NCI-H774 (cell line): ENCODE data around the gene EIF4E1B.

Source experiments
- DNase-seq: peaks from one replicate; lab custom pipeline; 2025; lab: John Stamatoyannopoulos, UW

Gene EIF4E1B

DNA sequence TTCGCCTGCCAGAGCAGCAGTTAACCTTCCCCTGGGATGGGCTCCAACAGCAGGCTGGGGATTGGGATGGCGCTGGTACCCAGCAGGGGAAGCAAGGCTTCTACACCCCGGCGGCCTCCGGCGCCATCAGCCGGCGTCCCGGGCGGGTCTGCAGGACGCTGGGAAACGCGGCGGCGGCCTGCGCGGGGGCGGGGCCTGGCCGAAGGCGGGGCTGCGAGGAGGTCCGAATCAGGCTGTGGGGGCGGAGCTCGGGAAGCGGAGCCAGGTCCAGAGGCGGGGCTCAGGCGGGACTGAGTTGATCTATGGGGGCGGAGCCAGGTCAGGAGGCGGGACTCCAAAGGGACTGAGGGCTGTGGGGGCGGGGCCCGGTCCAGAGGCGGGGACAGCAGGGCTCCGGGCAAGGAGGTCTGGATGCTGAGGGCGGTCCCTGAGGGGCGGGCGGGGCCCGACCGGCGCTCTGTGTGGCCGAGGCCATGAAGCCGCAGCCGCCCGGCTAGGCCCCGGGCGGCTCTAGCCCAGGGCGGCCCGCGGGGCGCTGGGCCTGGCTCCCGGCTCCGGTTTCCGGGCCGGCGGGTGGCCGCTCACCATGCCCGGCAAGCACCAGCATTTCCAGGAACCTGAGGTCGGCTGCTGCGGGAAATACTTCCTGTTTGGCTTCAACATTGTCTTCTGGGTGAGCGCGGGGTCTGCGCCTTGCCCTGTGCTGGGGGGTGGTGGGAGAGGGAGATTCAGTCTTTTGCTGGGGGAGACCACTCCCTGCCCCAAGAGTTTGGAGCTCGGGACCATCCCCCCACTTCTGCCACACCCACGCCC lies 16.8 kb downstream of the EIF4E1B start, which contains the start of gene TSPAN17:
Gene TSPAN17, plus strand, starts transcription at position 455 of the 813 bp plus-strand sequence. Its CDS starts 132 bp downstream, at position 587.
- DNase-seq, result peak; percentile 98

DNA sequence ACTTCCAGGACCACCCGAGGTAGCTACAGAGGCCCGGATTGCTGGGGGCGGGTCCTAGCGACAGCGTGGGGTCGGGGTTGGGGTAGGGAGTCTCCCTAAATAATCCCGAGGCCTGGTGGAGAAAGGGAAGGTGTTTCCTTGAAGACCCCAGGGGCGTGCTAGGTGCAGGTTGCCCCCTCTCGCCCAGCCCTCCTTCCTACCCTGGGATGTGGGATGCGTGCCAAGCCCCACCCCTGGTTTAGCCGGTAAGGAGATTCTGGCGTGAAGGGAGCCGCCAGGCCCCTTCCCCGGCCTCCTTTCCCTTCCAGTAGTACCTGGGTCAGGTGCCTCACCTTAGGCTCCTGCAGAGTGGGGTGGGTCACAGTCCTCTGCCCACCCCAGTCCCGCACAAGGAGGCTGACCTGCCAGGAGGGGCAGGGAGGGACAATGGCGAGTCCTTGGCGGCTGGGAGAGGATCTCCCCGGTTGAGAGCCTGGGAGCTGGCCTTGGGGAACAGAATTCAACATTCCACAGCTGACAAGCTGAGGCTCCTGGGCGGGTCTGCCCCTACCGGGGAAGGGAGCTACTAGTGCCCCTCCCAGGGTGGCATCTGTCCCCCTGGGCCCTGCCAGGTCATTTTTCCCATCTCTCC lies 17.5 kb downstream of the EIF4E1B start:
- DNase-seq, result no peak

DNA sequence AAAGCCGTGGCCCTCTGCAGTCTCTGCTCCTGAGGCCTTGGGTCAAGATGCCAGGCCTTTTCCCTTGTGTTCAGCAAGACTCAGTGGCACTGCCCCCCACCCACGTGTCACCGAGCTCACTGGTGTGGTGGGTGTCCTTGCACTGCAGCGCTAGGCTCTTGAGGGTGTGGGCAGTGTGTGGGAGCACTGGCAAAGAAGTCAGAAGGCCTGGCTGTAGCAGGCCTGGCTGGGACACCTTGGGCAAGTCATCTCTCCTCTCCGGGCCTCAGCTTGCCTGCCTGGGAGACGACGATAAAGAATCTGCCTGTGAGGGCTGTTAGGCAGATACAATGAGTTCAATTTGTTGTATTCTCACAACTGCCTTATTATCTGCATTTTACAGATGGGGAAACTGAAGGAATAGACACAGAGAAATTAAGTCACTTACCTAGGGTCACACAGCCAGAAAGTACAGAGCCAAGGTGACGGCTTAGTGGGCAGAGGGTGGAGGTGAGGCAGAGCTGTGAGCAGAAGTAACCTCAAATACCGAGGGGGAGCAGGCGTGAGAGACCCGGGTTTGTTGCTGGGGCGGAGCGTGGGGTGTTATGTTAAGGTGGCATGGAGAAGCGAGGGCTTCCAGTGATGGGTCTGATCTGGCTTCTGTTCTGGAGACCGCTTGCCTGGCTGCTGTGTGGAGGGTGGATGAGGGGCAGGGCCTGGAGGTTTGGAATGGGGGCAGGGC lies 18.2 kb downstream of the EIF4E1B start:
- DNase-seq, result no peak

DNA sequence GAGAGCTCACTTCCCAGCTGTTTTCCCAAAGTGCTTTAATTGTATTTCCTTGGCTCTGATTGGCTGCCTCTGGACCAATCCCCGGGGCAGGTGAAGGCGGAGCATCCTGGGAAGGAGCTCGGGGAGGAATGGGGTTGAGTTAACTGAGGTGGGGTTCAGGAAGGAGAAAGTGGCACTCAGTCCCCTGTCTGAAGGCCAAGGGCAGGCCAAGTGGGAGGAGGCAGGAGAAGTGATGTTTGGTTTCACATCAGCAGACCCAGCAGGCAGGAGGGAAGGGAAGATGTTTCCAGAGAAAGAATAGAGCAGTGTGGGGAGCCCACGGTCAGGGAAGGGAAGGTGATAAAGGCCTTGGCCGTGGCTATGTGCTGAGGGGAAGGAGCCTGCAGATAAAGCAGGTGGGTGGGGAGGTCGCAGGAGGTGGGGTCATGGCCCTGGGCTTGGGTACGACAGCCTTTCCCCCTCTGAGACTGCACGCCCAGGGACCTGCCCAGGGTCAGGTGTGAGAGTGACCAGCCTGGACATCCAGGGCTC lies 19.9 kb downstream of the EIF4E1B start:
- DNase-seq, result no peak

DNA sequence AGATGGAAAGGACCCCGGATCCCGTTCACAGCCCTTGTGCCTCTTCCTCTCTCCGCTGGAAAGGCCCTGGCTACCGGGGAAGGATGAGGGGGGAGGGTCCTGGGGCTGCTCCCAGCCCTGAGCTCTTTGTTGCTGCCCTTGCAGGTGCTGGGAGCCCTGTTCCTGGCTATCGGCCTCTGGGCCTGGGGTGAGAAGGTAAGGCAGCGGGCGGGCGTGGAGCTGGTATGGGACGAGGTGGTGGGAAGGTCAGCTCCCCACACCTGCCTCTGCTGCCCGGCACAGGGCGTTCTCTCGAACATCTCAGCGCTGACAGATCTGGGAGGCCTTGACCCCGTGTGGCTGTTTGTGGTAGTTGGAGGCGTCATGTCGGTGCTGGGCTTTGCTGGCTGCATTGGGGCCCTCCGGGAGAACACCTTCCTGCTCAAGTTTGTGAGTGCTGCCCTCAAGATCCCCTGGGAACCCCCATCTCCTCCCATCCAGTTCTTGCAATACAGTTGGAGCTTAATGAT lies 21.1 kb downstream of the EIF4E1B start:
- no peak for DNase-seq

DNA sequence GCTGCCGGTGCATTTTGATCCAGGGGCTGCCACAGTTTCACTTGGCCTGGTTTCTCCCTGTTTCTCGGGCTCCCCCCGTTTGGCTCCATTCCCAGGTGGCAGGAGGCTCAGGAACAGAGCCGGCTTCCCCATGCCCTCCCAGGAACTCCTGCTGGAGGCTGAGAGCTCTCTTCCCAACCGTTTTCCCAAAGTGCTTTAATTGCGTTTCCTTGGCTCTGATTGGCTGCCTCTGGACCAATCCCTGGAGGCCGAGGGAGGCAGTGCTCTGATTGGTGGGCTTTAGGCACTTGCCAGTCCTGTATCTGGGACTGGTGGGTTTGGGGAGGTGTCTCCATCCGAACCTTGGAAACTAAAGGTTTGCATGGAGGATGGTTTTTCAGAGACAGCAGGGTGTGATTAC lies 21.7 kb downstream of the EIF4E1B start:
- no peak for DNase-seq

DNA sequence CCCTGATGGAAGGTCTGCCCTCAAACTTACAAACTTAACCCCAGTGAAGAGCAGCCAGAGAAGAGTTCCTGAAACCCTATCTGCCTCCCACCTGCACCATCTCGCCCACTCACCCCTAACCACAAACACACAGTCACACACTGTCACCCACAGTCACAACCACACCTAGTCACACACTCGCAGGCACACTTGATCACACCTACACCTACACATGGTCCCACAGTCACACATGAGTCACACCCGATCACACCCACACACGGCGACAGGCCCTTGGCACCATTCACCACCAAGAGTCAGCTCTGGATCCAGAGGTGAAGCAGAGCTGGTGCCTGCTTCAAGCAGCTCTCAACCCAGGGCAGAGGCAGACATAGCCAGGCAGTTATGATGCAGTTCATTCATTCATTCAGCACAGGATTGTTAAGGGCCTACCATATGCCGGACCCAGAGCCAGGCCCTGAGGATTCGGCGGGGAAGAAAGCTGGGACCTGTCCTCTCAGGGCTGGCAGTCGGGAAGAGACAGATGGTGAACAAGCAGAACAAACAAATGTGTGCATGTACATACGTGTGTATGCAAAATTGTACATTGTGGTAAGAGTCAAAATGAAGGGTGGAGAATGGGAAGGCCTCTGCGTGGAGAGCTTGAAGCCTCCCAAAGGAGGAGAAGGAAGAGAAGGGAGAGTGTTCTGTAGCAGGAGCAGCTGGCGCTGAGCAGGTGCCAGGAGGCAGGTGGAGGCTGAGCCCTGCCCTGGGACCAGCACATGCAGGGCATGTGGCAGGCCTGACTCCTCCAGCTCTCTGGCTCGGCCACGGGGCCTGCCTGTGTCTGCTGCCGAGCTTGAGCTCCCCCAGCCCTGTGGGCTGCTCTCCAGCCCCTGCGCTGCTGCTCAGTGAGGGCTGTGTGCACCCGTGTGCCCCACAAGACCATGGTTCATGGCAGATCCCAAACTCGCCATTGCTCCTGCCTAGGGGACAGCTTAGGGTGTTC lies 23.2 kb downstream of the EIF4E1B start:
- DNase-seq, result no peak

DNA sequence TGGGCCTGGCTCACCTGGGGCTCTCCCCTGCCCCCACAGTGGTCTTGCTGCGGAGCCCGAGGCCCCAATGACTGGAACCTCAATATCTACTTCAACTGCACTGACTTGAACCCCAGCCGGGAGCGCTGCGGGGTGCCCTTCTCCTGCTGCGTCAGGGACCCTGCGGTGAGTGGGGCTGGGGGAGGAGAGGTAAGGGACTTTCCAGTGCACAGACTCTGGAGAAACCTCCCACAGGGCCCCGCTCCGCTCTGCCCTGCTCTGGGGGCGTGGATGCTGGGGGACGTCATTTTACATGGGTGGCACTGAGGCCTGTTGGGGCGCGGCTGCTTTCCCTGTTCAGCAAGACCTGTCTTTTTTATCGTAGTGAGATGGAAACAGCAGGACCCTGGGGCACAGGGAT lies 24.4 kb downstream of the EIF4E1B start:
- DNase-seq, result no peak

DNA sequence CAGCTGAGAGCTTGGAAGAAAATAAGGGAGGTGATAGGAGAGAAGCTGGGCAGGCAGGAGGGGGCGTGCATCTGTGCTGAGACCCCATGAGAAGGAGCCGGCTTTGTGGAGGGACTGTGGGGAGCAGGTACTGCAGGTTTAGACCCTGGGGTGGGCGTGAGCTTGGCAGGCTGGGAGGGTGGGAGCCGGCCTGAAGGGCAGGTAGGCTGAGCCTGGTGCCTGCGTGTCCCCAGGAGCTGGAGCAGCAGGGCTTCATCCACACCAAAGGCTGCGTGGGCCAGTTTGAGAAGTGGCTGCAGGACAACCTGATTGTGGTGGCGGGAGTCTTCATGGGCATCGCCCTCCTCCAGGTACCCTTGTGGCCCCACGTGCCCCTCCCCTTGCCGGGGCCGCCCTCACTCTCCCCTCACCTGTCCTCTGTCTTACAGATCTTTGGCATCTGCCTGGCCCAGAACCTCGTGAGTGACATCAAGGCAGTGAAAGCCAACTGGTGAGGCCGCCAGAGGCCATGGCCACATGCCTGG lies 26.1 kb downstream of the EIF4E1B start:
- no peak for DNase-seq

DNA sequence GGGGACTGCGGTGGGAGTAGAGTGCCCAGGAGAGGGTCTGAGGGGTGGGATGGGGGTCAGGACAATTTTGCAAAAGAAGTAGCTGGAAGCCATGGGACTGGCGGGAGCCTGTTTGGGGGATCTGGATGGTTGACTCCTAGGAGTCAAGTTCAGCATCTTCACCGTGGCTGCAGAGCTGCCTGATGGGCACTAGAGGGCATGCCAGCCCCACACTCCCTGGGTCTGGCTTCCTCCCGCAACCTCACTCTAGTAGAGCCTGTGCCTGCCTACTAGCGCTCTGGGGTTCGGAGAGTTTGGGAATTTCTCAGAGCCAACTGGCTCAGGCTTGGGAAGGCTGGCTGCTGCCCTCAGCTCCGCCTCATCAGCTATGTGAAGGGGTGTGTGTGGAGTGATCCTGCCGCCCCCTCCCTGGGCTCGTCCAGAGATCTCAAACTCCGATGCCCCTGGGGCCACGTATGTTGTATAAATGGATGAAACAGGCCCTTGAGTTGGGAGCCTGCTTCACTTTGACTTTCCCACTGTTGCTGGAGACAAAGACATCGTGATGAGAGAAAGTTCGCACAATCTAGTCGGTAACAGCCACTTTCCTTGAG lies 27.6 kb downstream of the EIF4E1B start:
- peak; percentile 17 for DNase-seq

DNA sequence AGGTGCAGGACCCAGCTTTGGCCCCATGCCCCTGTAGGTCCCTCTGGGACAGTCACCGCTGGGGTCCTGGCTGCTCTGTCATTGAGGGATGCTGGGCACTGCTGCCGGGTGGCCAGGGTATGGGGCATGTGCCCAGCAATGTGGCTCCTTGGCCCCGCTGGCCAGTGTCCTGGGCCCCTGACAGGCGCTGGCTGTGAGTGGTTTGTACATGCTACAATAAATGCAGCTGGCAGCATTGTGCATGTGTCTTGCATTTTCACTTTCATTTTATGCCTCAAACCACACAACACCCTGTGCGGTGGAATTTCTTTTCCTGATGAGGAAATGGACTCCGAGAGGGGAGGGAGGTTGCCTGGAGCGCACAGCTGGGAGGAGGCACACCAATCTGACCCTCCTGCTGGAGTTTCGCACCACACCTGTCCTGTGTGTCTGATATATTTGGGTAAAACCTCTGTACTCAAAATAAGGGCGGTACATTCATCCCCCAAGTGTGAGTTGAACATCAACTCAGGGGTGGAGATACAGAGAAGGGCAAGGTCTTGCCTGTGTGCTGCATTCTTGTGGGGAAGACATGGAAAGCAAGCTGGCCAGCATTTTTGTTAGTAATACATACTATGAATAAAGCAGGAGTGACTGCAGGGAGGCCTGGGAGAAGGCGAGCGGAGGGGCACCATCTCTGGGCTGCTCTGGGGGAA lies 28.5 kb downstream of the EIF4E1B start:
- DNase-seq, result no peak

DNA sequence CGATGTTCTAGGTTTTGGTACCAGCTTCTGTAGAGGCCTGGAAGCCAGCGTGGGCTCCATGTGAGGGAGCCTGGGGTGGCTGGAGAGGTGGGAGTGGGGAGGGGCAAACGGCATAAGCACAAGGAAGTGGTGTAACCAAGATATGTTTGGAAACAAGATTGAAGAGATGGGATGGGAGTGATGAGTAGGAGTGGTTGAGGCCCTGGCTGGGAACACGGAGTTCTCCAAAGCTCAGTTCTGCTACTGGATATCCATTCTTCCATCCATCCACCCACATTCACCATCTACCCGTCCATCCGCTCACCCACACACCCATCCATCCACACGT lies 29.0 kb downstream of the EIF4E1B start:
- no peak for DNase-seq

DNA sequence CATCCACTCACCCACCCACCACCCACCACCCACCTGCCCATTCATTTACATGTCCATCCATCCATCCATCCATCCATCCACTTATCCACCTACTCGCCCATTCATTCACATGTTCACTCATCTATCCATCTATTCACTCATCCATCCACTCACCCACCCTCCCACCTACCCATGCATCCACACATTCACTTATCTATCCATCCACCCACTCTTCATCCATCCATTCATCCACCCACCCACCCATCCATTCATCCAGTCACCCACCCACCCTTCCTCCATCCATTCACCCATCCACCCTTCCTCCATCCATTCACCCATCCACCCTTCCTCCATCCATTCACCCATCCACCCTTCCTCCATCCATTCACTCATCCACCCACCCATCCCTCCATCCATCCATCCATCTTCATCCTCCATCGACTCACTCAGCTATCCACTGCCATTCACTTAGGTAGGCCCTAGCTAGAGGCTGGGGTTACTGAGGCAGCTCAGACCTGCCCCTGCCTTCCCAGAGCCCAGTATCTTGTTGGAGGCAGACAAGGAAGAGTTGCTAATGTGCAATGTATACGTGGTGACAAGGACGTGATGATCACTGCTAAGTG lies 29.5 kb downstream of the EIF4E1B start:
- no peak for DNase-seq

DNA sequence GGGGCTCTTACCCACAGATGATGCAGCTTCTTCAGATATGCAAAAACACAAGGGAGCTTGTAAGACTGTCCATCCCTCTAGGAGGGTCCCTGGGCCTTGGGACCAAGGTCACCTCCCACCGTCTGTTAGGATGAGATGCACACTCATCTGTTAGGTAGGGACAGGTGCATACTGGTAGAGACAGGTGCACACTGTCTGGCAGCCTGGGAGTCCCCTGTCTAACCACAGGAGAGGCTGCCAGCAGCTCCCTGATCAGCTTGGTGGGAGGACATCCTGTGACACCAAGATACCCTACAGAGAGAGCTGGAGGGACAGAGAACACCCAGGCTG lies 30.0 kb downstream of the EIF4E1B start:
- no peak for DNase-seq

DNA sequence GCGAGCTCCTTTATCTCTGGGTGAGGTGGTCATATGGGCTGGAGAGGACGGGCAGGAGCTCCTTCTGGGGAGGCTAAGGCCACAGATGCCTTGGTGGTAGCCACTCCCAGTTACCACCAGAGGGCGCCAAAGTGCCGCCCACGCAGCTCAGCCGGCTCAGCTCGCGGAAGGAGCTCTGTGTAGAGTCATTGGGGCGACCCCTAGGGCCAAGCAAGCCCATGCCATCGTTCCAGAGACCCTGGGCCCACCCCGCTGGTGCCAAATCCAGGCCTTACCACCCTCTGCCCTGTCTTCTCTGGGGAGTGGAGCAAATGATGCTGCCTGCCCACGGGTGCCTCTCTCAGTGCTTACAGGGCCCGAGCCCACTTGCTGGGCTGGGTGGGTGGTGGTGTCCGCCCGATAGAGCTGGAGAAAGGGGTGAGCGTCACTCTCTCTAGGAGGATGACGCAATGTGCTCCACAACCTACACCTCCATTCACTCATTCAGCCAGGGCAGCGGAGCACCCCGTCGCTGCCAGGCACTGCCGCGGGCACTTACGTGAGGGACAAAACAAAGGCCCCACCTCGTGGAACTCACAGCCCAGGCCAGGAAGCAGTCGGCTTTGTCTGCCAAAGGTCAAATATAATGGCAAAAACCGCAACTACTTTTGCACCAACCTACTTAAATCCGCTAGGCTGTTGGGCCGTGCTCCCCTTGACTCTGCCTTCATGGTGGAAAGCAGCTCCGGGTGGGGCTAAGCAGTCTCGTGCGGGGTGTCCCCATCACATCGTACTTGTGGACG lies 30.6 kb downstream of the EIF4E1B start:
- DNase-seq, result peak; percentile 68

DNA sequence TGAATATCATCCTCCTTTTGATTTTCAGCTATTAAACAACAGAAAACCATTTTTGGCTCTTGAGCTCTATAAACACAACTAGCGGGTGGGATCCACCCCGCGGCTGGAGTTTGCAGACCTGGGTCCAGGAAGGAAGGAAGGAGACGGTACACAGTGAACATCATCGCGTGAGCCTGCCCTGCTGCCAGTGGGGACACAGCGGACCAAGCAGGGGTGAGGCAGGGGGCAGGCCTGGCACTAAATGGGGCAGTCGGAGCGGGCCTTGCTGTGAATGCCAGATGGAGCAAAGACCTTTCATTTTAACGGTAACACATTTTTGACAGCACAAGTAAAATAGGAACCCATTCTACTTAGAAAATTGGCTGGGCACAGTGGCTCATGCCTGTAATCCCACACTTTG lies 31.2 kb downstream of the EIF4E1B start:
- DNase-seq, result no peak

DNA sequence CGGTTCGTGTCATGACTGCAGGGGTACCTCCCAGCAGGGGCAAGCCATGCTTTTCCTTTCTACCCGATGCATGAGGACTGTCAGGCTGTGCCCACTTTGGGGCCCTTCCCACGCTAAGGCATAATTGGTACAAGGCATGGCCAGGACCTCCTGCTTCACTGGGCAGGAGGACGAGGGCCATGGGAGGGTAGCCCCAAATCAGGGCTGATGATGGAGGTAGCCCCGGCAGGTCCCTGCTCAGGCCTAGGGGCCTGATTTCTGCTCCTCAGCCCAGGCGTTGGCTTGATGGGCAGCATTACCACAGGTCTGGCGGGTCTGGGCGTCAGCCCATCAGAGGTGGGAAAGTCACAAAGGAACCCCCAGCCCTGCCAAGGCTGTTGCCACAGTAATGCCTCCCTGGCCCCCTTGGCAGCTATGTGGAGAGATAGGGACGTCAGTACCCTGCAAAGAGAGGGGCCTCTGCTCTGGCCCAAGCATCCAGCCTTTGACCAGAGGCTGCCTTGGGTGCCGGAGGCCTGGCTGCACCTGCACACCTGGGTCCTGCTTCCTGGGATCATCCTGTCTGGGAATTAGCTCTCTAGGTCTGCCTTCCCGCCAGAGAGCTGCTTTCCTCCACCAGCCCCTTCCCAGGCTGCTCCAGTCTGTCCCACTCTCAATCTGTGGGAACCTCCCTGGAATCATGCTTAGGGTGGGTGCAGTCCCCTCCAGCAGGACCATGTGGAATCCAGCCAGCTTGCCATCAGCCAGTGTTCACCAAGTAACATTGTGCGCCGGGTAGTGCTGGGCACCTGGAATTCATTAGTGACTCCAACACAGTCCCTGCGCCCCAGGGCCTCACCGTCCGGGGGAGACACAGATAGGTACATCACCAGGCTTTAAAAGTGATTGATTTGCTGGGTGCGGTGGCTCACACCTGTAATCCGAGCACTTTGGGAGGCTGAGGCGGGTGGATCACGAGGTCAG lies 32.2 kb downstream of the EIF4E1B start:
- no peak for DNase-seq

DNA sequence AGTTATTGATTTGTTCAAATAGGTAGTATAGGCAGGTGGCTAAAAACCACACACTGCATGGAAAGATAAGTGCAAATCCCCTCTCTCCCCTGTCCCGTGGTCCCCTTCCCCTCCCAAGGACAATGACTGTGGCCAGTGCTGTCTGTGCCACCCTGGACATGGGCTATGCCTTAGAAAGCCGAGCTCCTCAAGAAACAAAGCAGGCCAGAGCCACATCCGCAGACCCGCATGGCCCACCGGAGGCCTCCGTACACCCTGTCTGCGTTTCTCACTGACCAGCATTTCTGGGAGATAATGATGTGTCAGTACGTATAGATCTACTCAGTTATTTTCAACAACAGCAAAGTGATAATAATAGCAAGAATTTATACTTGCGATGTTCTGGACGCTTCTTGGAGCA lies 33.1 kb downstream of the EIF4E1B start:
- no peak for DNase-seq
